Keratinocyte (primary cell): ENCODE data around the gene TNNT1. TPM values are rescaled to one million over a fixed set of nuclear protein-coding genes. Genes with fewer than 3 reads are reported as not detected.

Experiments used
- DNase-seq: peaks from one replicate; pipeline ENCODE4 v3.0.0-alpha.2; 2011; ENCODE audit warnings: low read depth, missing footprints, low spot score
- FAIRE-seq: peaks from 2 replicates; lab custom pipeline; 2011; peaks lifted over from hg19 to GRCh38; lab: Jason Lieb, UNC
- H2AFZ ChIP-seq: 2 replicates; pipeline ENCODE4 v1.6.0; 2012; ENCODE audit warnings: low read length, control low read depth, inconsistent platforms; ENCODE audit not compliant: control insufficient read depth
- H3K27ac ChIP-seq: 2 replicates; pipeline ENCODE4 v1.5.1; 2011; ENCODE audit warnings: low read length; ENCODE audit not compliant: control insufficient read depth, insufficient read depth
- H3K27me3 ChIP-seq: 3 replicates; pipeline ENCODE4 v1.6.0; 2011; ENCODE audit warnings: low read length; ENCODE audit not compliant: control insufficient read depth, insufficient read depth; ENCODE audit errors: extremely low read depth
- H3K36me3 ChIP-seq, 2 experiments: 2 replicates in 1 of 2; 3 replicates in 1 of 2; pipeline ENCODE4 v1.5.1; 2011; ENCODE audit warnings: low read length in 2 of 2, mild to moderate bottlenecking in 1 of 2; ENCODE audit not compliant: control insufficient read depth in 2 of 2, insufficient read depth in 2 of 2; ENCODE audit errors: extremely low read depth in 1 of 2
- H3K4me1 ChIP-seq: 3 replicates; pipeline ENCODE4 v1.5.1; 2011; ENCODE audit warnings: low read length; ENCODE audit not compliant: control insufficient read depth, insufficient read depth; ENCODE audit errors: extremely low read depth
- H3K4me2 ChIP-seq: 3 replicates; pipeline ENCODE4 v1.6.0; 2011; ENCODE audit warnings: low read depth, low read length; ENCODE audit not compliant: control insufficient read depth, insufficient read depth; ENCODE audit errors: extremely low read depth
- H3K4me3 ChIP-seq, 3 experiments: fragments of 200-600 bp in 1 of 3; sonication (generic) in 1 of 3; 2 replicates in 2 of 3; 3 replicates in 1 of 3; pipeline ENCODE4 v1.5.1; 2011 to 2016; ENCODE audit warnings: low read length in 3 of 3, mild to moderate bottlenecking in 3 of 3, control low read depth in 2 of 3, inconsistent platforms in 1 of 3, low read depth in 1 of 3, mixed read lengths in 1 of 3, mixed run types in 1 of 3, moderate library complexity in 1 of 3; ENCODE audit not compliant: control insufficient read depth in 2 of 3, insufficient read depth in 2 of 3; ENCODE audit errors: extremely low read depth in 1 of 3
- H3K79me2 ChIP-seq: 2 replicates; pipeline ENCODE4 v1.6.0; 2012; ENCODE audit warnings: low read length; ENCODE audit not compliant: control insufficient read depth, insufficient read depth
- H3K9ac ChIP-seq: 3 replicates; pipeline ENCODE4 v1.6.0; 2011; ENCODE audit warnings: low read length; ENCODE audit not compliant: control insufficient read depth, insufficient read depth; ENCODE audit errors: extremely low read depth
- H3K9me1 ChIP-seq: 3 replicates; pipeline ENCODE4 v1.6.0; 2011; ENCODE audit warnings: low read length; ENCODE audit not compliant: control insufficient read depth, insufficient read depth; ENCODE audit errors: extremely low read depth
- H3K9me3 ChIP-seq: 2 replicates; pipeline ENCODE4 v1.5.1; 2012; ENCODE audit warnings: low read depth, low read length; ENCODE audit not compliant: control insufficient read depth
- H4K20me1 ChIP-seq: 3 replicates; pipeline ENCODE4 v1.6.0; 2011; ENCODE audit warnings: low read length; ENCODE audit not compliant: control insufficient read depth, insufficient read depth; ENCODE audit errors: extremely low read depth
- EZH2 ChIP-seq: IDR thresholded peaks from one replicate; pipeline ENCODE4 v1.6.1; 2012; ENCODE audit warnings: inconsistent platforms, mild to moderate bottlenecking, low read length, moderate library complexity
- dilution Hi-C: fragments of 300-500 bp; cut with MboI; formaldehyde crosslinking; loops from one replicate; pipeline ENCODE4 v1.7.0; 2020; ENCODE audit warnings: low sequenced_read_pairs; ENCODE audit not compliant: extremely low pct_ligation_motif_present
- polyA plus RNA-seq, 5 experiments: library from polyadenylated mRNA; depleted of rRNA in 3 of 5; stranded (reverse) in 3 of 5; stranded (forward) in 1 of 5; unstranded in 1 of 5; fragments of >200 nt; gene quantifications; 1 replicate in 1 of 5; 2 replicates in 3 of 5; 3 replicates in 1 of 5; pipeline versions ENCODE4 v1.2.1 to v1.2.3, GENCODE V29; 2011 to 2012; ENCODE audit warnings: missing spikeins in 2 of 5, low read depth in 1 of 5, low replicate concordance in 1 of 5
- TF ChIP-seq, protein P1 (sequence below), 3 experiments: IDR thresholded peaks in 1 of 3; conservative IDR thresholded peaks in 1 of 3; optimal IDR thresholded peaks in 1 of 3; 2 replicates in 2 of 3; 3 replicates in 1 of 3; pipeline versions ENCODE3 to v1.5.1; 2011; ENCODE audit warnings: low read length in 3 of 3, mild to moderate bottlenecking in 3 of 3, moderate library complexity in 2 of 3, control low read depth in 1 of 3, inconsistent platforms in 1 of 3; ENCODE audit not compliant: insufficient read depth in 2 of 3; ENCODE audit errors: extremely low read depth in 1 of 3

TNNT1 gene
- polyA plus RNA-seq, 1 donor (not counting 4 experiments of a cell fraction or from before 2014, with no cell fraction given): 99.6 TPM

DNA sequence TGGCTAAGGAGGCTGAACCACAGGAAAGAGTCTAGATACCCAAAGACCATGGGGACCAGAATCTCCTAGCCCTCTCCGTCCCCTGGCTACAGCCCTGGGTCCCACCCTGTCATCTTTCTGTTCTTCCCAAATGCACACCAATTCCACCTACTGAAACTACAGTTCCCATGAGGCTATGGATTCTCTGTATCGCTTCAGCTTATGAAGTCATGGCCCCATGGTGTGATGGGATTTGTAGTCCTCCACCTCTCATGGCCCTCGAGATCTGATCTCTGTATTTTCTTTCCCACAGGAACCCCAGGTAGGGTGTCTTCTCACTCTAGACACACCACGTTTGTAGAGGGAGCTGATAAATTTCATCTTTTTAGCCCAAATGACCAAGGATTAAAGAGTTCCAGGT lies 48.5 kb upstream of the TNNT1 start:
- FAIRE-seq: no peak
- H4K20me1 ChIP-seq: no peaks in the 10 kb centered on the region
- H3K9me1 ChIP-seq: no peaks in the 10 kb centered on the region
- no peaks in the 10 kb centered on the region for H3K79me2 ChIP-seq
- dilution Hi-C loops: no loop called here
- TF ChIP-seq EZH2: no peak
- TF ChIP-seq, protein P1, sequence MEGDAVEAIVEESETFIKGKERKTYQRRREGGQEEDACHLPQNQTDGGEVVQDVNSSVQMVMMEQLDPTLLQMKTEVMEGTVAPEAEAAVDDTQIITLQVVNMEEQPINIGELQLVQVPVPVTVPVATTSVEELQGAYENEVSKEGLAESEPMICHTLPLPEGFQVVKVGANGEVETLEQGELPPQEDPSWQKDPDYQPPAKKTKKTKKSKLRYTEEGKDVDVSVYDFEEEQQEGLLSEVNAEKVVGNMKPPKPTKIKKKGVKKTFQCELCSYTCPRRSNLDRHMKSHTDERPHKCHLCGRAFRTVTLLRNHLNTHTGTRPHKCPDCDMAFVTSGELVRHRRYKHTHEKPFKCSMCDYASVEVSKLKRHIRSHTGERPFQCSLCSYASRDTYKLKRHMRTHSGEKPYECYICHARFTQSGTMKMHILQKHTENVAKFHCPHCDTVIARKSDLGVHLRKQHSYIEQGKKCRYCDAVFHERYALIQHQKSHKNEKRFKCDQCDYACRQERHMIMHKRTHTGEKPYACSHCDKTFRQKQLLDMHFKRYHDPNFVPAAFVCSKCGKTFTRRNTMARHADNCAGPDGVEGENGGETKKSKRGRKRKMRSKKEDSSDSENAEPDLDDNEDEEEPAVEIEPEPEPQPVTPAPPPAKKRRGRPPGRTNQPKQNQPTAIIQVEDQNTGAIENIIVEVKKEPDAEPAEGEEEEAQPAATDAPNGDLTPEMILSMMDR (optimal IDR thresholded peaks at IDR 0.05 in 1 of 3, IDR thresholded peaks at IDR 0.05 in 1 of 3, conservative IDR thresholded peaks at IDR 0.05 in 1 of 3; ENCODE audit: extremely low read depth in 1 of 3, insufficient read depth in 2 of 3, low read length in 3 of 3): no peak
- no peaks in the 10 kb centered on the region for H3K36me3 ChIP-seq
- H3K9me3 ChIP-seq: no peaks in the 10 kb centered on the region
- no peaks in the 10 kb centered on the region for H3K4me1 ChIP-seq
- DNase-seq: no peak
- no peak overlapping the region for H3K4me3 ChIP-seq
- H3K27ac ChIP-seq: no peak overlapping the region
- no peak overlapping the region for H3K4me2 ChIP-seq
- H3K27me3 ChIP-seq: no peaks in the 10 kb centered on the region
- H3K9ac ChIP-seq: no peak overlapping the region
- no peak overlapping the region for H2AFZ ChIP-seq

DNA sequence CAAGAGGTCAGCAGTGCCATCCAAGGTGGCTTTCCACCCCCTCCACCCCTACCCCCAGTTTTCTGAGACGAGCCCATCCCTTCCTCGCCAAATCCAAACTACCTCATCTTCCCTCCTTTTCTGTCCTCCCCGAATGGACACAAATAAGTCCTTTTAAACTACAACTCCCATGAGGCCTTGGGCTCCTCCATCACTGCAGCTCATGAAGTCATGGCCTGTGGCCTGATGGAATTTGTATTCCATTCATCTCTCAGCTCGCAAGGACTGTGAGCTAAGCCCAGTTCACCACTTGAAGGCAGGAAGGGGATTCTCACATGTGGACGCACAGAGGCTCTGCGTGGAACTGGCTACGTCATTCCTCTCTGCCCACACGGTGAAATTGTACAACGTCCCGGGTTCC lies 47.8 kb upstream of the TNNT1 start:
- Histone ChIP-seq H3K9ac (no peak overlapping the region), H4K20me1 (no peaks in the 10 kb centered on the region), H3K9me1 (no peaks in the 10 kb centered on the region), H3K79me2 (no peaks in the 10 kb centered on the region), H3K9me3 (no peaks in the 10 kb centered on the region), H3K4me2 (no peak overlapping the region), H3K36me3 (no peaks in the 10 kb centered on the region), H3K4me1 (no peaks in the 10 kb centered on the region), H3K27me3 (no peaks in the 10 kb centered on the region), H3K27ac (no peak overlapping the region), H2AFZ (no peak overlapping the region), H3K4me3 (no peak overlapping the region)
- no peak for DNase-seq
- dilution Hi-C loops: no loop called here
- TF ChIP-seq, protein P1 (optimal IDR thresholded peaks at IDR 0.05 in 1 of 3, IDR thresholded peaks at IDR 0.05 in 1 of 3, conservative IDR thresholded peaks at IDR 0.05 in 1 of 3; ENCODE audit: extremely low read depth in 1 of 3, insufficient read depth in 2 of 3, low read length in 3 of 3): no peak
- no peak for TF ChIP-seq EZH2
- no peak for FAIRE-seq
